Measurements from ENCODE around the gene CSF1.
"Not testable (repeated sequence)": the region's sequence is repeated elsewhere in the genome, so short reads cannot be mapped to it uniquely, and the experiment has no call there.

The CSF1 gene

DNA sequence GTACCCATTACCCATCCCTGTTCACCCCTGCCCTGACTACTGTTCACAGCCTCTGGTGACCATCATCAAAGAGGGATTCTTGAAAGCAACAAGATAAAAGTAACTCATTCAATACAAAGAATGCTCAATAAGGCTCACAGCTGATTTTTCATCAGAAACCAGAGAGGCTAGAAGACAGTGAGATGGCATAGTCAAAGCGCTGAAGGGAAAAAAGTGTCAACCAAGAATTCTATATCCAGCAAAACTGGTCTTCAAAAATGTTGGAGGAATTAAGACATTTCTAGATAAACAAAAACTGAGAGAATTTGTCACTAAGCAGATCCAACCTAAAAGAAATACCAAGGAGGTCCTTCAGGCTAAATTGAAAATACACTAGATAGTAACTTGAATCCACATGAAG lies 27.1 kb downstream of the CSF1 start:
- DNase-seq (ENCODE audit: low read depth, low spot score) = no peak

DNA sequence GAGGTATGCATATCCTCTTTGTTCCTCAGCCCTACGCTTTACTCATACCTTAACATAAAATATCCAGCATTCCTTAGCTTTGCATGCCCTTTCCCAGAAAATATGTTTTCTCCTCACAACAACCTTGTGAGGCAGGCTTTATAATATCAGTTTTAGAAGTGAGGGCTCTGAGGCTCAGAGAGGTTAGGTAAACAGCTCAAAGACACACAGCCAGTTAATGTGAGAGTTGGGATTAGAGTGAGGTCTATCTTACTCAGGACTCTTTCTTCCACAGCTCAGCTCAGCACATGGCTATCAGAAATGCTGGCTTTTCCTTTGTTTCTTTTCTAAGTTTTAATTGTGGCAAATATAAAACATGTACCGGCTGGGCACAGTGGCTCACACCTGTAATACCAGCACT lies 27.9 kb downstream of the CSF1 start:
- no peak for DNase-seq (ENCODE audit: low read depth, low spot score)

DNA sequence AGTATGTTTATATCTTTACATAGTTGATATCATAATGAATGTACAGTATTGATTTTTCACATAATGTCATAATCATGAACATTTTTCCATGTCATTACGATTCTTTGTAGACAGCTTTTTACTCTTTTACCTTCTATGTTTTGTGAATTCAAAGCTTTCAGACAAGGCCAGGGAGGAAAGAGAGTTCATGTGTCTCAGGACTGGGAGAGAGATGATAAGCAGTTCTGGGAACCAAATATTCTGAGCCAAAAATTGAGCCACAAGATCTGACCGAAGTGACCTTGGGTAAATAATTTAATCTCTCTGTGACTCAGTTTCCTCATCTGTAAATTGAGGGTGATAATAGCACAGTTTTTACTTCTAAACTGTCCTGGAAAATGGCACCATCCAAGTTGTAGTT lies 31.8 kb downstream of the CSF1 start:
- DNase-seq (ENCODE audit: low read depth, low spot score) = no peak

DNA sequence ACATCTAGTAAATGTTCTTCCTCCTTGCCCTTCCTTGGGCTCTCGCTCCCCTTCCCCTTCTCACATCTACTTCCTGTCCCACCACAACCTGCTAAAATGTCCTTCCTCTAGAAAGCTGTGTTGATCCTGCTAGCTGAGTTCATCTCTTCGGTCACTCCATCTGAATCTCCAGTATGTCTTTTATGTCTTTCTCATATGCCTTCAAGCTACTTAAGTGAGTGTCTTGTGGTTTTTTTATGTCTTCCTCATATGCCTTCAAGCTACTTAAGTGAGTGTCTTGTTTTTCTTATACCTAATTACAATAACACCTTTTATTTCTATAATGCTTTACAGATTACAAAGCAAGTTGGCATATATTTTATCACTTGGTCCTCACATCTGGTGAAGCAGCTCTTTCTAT lies 33.9 kb downstream of the CSF1 start:
- DNase-seq (ENCODE audit: low read depth, low spot score) = no peak

DNA sequence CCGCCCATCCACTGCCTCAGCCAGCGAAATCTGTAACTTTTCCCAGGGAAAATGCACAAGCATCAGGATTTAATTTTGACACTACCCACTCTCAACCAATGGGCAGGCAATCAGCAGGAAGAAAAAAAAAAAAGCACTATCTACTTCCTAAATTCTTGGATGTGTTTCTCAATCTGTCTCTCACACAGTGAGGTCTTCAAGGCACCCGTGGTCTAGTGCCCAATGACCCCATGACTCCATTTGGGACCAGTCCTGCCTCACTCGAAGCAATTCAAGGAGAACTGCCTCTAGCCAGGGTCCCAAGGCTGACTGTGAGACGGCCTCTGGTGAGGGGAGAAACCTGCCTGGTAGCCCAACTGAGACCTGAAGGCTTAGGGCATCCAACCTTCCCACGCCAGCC lies 35.9 kb downstream of the CSF1 start:
- DNase-seq (ENCODE audit: low read depth, low spot score) = no peak

DNA sequence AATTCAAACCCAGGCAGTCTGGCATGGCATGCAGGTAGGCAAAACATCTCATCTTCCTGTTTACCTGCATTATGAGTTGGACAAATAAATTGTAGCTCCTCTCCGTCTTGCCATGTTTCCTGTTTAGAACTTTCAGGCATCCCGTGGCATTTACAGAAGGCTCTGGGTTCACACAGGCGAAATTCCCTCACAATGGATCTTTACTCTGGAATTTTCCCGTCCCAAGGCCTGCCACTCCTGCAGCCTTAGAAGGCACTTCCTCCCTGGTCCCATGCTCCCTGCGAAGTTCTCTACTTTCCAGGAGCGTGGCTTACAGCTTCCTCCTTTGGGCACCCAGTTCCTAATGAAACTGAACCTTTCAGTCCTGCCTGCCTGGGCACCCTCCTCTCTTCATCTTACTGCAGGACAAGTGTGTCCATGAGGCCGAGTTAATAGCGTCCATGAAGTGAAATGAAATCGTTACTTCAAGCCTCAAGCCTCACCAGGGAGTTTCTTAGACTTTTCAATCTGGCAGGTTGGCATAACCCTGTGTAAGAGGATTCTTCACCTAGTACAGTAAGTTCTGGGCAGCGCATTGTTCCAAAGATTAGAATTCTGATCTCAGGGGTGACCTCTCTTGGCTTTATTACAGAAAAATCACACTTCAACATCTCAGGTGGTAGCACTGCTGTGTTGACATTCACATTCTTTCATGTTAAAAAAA lies 37.1 kb downstream of the CSF1 start:
- DNase-seq (ENCODE audit: low read depth, low spot score) = no peak

DNA sequence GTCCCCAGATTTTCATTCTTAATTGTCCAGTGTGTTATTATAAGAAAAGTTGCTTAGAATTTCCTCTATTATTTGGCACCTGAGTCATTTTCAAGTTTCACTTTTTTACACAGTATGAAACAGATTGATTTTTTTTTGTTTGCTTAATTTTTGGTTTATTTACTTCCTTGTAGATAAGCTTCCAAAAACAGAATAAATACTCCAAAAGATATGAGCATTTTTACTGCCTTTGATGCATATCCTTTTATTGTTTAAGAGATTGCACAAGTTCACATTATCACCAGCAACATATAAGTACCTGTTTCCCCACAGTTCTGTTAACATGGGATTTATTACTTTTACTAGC lies 37.6 kb downstream of the CSF1 start:
- no peak for DNase-seq (ENCODE audit: low read depth, low spot score)

DNA sequence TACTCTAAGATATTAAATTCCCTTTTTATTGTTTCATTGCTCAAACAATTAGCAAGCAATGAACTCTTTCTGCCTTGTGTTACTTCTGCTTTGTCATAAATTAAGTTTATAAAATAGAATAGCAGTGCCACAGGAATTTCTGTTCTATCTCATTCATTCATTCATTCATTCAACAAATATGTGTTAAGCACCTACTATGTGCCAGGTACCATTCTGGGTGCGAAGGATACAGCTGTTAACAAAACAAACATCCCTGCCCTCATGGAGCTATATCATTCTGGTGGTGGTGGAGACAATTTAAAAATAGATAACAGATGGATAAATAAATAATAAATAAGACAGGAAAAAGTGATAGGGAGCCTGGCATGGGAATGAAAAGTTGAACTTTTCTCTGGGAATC lies 39.4 kb downstream of the CSF1 start:
- DNase-seq (ENCODE audit: low read depth, low spot score) = no peak

DNA sequence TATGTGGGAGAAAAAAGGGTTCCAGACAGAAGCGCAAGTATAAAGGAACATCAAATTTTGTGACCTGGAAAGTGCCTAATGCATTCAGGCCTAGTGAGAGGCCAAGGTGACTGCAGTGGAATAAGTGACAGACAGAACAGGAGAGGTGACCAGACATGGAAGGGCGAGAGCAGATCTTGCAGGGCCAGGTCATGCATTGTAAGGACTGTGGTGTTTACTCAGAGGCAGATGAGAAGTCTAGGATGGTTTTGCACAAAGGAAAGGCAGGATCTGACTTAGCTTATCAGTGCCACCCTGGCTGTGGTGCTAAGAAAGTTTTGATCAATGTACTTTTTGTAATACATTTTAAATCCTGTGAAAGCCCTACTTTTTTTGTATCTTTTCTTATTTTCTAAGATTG lies 39.9 kb downstream of the CSF1 start:
- no peak for DNase-seq (ENCODE audit: low read depth, low spot score)

DNA sequence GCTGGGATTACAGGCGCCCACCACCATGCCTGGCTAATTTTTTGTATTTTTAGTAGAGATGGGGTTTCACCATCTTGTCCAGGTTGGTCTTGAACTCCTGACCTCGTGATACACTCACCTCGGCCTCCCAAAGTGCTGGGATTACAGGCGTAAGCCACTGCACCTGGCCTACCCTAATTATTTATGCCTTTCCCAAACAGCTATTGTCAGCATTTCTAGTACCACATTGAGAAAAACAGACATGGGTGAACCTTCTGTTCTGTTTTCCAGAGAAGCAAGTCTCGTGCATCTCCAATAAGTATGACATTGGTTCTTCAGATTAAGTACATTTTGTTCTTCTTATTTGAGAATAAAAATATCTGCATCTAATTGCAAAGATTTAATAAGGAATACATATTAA lies 40.9 kb downstream of the CSF1 start:
- DNase-seq (ENCODE audit: low read depth, low spot score) = not testable (repeated sequence)

DNA sequence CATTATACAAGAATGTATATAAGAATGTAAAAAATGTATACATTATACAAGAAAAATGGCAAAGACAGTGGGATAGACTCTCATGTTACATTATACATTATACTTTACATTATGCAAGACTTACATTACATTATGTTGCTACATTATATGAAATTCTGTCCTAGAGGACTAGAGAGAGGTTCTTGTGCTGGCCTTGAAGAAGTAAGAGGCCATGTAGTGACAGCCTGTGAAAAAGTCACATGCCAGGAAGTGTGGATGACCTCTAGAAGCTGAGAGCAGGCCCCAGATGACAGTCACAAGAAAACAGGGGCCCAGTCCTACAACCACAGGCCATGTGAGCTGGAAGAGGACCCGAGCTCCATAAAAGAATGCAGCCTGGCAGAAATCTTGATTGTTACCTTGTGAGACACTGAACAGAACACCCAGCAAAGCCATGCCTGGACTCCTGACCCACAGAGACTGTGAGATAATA lies 43.4 kb downstream of the CSF1 start:
- DNase-seq (ENCODE audit: low read depth, low spot score) = no peak

DNA sequence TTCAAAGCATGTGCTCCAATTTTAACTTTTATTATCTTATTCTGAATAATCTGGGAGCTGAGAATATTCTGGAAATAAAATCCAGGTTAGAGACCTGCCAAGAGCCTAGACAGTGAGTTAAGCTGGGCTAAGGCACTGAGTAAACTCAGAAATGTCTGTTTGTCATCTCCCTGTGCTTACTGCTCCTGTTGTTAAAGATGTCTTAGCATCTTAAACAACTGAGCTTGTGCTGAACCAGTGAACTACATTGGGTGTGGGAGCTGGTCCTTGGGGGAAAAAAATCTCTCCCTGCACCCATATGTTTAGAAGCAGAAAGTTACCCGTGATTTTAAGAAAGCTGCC lies 49.0 kb downstream of the CSF1 start:
- DNase-seq (ENCODE audit: low read depth, low spot score) = no peak

DNA sequence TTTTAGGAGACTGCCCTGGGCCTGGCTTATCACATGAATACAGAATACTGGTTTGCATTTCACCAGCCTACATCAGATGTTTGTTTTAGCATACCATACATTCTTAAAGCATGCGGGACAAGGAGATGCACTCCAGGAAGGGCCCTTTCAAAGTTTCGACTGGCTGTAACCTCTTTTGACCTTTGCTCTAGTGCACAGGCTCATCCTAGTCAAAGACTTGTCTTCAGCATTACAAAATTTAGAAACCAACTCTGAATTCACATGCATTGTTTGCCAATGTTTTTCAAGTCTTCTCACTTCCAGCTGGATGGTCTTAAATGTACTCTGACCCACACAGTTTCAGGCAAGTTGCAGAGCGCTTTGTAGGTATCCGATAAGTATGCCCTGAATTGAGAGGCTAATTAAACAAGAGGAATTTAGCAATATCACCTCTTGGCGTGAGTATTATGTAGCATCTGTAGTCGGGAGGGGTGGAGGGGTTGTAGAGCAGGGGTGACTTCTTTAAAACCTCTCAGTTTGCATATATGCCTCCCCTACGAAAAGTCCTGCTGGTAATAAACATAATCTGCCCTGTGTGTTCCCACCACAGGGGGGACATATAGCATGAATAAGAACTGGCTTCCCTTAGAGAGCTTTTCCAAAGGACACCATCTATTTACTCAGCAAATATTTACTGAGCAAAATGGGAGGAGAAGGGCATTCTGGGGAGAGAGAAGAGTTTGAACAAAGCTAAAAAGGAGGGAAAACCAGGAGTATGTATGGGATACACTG lies 49.5 kb downstream of the CSF1 start:
- peak; percentile 71 for DNase-seq (ENCODE audit: low read depth, low spot score)

DNA sequence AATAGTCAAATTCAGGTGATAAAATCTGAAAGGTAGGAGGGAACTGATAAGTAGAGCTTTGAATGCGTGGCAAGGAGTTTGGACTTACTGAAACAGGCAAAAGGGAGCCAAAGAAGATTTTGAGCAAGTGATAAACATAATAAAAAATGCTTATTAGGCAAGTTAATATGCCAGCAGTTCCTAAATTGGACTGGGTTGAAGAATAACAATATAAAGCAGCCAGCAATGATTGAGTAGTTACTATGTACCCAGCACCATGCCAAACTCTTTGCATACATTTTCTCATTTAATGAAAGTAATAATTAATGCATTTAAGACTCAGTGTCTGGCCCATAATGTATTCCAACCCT lies 50.1 kb downstream of the CSF1 start:
- no peak for DNase-seq (ENCODE audit: low read depth, low spot score)

DNA sequence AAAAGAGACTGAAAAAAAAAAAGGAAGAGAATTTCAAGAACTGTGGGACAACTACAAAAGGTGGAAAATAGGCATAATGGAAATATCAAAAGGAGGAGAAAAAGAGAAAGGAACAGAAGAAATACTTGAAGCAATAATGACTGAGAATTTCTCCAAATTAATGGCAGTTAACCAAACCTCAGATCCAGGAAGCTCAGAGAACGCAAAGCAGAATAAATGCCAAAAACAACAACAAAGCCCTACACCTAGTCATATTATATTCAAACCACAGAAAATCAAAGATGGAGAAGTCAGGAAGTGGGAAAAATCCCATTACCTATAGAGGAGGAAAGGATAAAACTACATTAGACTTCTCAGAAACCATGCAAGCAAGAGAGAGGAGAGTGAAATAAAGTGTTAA lies 53.2 kb downstream of the CSF1 start:
- no peak for DNase-seq (ENCODE audit: low read depth, low spot score)

DNA sequence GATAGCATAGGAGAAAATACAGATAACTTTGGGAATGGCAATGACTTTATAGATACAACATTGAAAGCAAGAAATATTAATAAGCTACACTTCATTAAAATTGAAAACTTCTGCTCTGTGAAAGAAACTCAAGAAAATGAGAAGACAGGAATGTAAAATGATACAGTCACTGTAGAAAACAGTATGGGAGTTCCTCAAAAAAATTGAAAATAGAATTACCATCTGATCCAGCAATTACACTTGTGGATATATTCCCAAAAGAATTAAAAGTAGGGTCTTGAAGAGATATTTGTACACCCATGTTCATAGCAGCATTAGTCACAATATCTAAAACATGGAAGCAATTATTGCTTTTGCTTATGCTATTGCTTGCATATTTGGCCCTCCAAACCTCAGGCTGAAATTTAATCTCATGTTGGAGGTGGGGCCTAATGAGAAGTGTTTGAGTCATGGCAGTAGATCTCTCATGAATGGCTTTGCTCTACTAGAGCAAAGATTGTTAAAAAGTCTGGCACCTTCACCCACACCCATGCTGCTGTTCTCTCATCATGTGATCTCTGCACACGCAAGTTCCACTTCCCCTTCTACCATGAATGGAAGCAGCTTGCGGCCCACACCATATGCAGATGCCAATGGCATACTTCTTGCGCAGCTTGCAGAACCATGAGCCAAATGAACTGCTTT lies 58.6 kb downstream of the CSF1 start:
- DNase-seq (ENCODE audit: low read depth, low spot score) = no peak

DNA sequence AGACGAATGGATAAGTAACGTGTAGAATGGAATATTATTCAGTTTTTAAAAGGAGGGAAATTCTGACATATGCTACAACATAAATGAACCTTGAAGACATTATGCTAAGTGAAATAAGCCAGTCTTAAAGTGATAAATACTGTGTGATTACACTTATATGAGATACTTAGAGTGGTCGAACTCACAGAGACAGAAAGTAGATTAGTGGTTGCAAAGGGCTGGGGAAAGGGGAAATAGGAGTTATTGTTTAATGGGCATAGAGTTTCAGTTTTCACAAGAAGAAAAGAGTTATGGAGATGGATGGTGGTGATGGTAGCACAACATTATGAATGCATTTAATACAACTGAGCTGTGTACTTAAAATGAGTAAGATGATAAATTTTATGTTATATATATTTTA lies 59.3 kb downstream of the CSF1 start:
- no peak for DNase-seq (ENCODE audit: low read depth, low spot score)

DNA sequence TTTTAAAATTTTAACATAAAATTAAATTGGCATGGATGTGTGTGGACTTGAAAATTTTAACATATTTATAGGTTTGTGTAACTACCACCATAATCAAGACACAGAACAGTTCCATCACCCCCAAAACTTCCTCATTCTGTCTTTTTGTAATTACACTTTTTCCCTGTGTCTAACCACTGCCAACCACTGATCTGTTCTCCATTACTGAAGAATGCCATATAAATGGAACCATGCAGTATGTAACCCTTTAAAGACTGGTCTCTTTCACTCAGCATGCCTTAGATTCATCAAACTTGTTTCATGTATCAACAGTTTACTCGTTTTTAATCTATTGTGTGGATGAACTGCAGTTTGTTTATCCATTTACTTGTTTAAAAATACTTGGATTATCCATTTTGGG lies 60.9 kb downstream of the CSF1 start:
- DNase-seq (ENCODE audit: low read depth, low spot score) = no peak

DNA sequence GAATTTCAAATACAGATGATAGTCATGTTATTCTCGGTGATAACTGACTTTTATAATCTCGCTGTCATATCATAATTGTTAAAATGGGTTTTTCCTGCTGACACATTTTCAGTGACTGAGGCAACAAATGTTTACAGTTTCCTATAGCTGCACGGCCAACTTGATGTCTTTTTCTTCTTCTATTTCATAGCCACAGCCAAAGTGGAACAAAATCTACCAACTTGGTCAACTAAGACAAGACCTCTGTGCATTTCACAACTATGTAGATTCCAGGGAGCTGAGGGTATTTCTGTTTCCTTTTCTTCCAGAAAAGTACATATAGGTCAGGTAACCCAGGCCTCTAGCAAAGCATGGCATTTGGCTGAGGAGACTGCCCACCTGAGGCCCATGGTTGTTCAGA lies 63.5 kb downstream of the CSF1 start:
- no peak for DNase-seq (ENCODE audit: low read depth, low spot score)

DNA sequence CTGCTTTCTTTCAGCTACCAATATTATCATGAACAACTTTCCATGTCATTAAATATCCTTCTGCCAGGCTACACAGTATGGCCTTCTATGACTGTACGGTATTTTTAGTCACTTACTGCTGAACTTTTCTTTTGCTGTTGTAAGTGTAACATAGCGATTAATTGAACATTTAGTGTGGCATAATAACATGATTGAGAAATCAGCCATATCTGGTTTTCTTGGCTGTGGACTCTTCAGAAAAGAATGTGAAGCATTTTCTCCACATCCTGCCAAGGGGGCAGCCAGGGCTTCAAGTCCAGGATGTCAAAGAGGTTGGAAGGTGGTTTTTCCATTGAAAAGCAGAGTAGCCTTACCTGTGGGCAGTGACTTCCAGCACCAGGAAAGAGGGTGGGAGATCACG lies 65.1 kb downstream of the CSF1 start:
- no peak for DNase-seq (ENCODE audit: low read depth, low spot score)

DNA sequence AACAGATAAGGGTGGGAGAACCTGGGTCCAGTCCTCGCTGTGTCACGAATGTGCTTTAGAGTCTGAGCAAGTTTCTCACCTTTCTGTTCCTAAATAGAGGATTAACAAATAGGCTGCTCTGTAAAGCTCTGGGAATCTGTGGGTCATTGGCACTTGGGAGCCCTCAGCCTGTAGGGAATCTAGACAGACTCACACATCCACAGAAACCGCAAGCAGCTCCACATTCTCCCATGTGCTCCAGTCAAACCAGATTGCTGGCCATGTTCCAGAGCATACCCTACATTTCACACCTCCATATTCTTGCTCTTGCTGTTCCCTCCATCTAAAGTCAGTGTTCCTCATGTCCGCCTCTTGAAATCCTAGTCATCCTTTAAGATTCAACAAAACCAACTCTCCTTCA lies 66.1 kb downstream of the CSF1 start:
- no peak for DNase-seq (ENCODE audit: low read depth, low spot score)

DNA sequence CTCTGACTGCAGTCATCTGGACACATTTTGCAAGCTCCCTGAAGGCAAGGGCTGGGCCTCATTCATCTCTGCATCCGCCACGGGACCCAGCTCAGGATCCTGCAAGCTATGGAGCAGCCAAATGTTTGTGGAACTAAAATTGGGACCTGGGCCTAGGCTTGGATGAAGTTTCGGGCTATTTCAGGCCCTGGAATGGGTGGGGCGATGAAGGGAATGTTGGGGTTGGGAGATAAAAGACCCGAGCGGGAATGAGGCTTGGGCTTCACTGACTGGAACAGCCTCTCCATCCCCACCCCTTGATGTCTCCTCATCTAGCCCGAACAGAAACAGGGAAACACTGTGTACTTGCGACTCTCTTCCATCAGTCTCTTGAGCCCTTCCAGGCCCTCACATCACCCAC lies 66.6 kb downstream of the CSF1 start:
- DNase-seq (ENCODE audit: low read depth, low spot score) = no peak

Data from brain pericyte (primary cell).